ENCODE results near the gene NFASC.

DNA sequence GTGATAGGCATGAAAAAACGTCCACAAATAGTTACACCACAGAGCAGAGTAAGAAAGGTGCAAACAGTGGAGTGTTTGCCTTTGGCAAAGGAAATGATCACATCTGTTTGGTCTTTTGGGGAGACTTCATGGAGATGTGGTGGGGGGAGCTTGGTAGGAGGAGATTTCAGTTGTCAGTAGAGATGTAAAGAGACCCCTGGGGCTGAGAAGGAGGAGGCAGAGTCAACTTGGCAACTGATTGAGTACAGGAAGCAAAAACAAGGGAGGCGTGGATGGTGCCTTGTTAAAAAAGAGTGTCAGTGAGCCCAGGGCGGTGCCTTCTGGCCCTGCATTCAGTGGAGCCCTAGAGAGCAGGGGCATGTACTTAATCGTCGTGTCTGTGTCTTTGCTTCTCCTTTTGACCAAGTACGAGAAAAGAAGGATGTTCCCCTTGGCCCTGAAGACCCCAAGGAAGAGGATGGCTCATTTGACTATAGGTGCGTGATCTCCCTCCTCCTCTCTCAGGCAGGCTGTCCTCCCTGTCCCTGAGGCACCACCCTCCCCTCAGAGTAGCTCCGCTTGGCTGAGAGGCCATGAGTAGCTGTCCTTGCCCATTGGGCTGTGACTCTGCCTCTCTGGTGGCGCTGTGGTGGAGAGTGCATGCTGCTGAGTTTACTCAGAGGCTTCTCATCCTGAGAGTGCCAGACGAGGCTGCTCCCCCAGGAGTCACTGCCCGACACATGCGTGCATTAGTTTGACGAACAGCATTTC is 141.9 kb downstream of the NFASC start:
- TF ChIP-seq EZH2phosphoT487 (IDR thresholded peaks at IDR 0.05; ENCODE audit: borderline replicate concordance, low read length) = no peak
- TF ChIP-seq, protein P1, sequence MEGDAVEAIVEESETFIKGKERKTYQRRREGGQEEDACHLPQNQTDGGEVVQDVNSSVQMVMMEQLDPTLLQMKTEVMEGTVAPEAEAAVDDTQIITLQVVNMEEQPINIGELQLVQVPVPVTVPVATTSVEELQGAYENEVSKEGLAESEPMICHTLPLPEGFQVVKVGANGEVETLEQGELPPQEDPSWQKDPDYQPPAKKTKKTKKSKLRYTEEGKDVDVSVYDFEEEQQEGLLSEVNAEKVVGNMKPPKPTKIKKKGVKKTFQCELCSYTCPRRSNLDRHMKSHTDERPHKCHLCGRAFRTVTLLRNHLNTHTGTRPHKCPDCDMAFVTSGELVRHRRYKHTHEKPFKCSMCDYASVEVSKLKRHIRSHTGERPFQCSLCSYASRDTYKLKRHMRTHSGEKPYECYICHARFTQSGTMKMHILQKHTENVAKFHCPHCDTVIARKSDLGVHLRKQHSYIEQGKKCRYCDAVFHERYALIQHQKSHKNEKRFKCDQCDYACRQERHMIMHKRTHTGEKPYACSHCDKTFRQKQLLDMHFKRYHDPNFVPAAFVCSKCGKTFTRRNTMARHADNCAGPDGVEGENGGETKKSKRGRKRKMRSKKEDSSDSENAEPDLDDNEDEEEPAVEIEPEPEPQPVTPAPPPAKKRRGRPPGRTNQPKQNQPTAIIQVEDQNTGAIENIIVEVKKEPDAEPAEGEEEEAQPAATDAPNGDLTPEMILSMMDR (IDR thresholded peaks at IDR 0.05; ENCODE audit: low read depth, low read length, poor library complexity, severe bottlenecking) = no peak
